Chondrocyte (in vitro differentiated cells): ENCODE measurements around the gene PSG7. TPM values are rescaled to one million over a fixed set of nuclear protein-coding genes. Genes with fewer than 3 reads are reported as not detected.
"Not testable (repeated sequence)": the region's sequence is repeated elsewhere in the genome, so short reads cannot be mapped to it uniquely, and the experiment has no call there.

Experiments
- DNase-seq: peaks from one replicate; pipeline ENCODE4 v3.0.0; 2021; ENCODE audit warnings: mixed read lengths, low spot score
- H3K27ac Mint-ChIP-seq: one replicate; pipeline ENCODE4 v1.8.0; 2021; ENCODE audit warnings: mild to moderate bottlenecking, moderate library complexity, mixed read lengths; ENCODE audit not compliant: unreplicated experiment
- H3K27me3 Mint-ChIP-seq: 2 replicates; pipeline ENCODE4 v1.8.0; 2021; ENCODE audit warnings: low read depth, mixed read lengths
- H3K36me3 Mint-ChIP-seq: 2 replicates; pipeline ENCODE4 v1.8.0; 2021; ENCODE audit warnings: low read depth, mixed read lengths
- H3K4me1 Mint-ChIP-seq: 2 replicates; pipeline ENCODE4 v1.8.0; 2021; ENCODE audit warnings: low read depth, mild to moderate bottlenecking, mixed read lengths
- H3K4me3 Mint-ChIP-seq: one replicate; pipeline ENCODE4 v1.8.0; 2021; ENCODE audit warnings: mild to moderate bottlenecking, moderate library complexity, mixed read lengths; ENCODE audit not compliant: unreplicated experiment
- H3K9me3 Mint-ChIP-seq: 2 replicates; pipeline ENCODE4 v1.8.0; 2021; ENCODE audit warnings: low read depth, mixed read lengths
- total RNA-seq: library from RNA; stranded (reverse); gene quantifications from 3 replicates; pipeline ENCODE4 v1.2.1, GENCODE V29; 2021
- TF ChIP-seq, protein P1 (sequence below): fragments of 200-600 bp; sonication (generic); IDR thresholded peaks from 2 replicates; pipeline ENCODE4 v1.5.0; 2021; ENCODE audit warnings: antibody characterized with exemption, mild to moderate bottlenecking, moderate library complexity

The PSG7 gene
- total RNA-seq, 1 donor from 2014 or later = not detected

DNA sequence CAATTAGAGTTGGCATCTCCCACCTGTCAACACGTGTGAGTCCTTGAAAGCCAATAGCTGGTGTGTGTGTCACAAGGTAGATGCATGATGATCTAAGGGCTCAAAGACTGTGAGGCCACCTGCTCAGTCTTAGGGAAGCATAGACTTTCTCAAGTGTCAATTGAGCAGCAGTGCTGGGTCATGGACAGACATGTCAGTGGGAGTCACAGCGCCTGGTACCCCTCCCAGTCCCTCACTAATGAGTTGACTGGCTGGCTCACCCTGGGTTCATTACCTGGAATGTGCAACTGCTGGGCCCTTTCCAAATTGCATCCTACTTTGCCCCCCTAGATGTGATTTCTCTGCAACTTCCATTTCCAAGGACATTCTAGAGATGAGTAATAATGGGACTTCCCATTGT is 10.2 kb downstream of the PSG7 start:
- Mint-ChIP-seq H3K4me3 (no peak overlapping the region), H3K36me3 (no peaks in the 10 kb centered on the region), H3K27ac (no peak overlapping the region), H3K4me1 (no peaks in the 10 kb centered on the region), H3K9me3 (peaks cover 53% of the 10 kb centered on the region), H3K27me3 (no peaks in the 10 kb centered on the region)
- TF ChIP-seq, protein P1, sequence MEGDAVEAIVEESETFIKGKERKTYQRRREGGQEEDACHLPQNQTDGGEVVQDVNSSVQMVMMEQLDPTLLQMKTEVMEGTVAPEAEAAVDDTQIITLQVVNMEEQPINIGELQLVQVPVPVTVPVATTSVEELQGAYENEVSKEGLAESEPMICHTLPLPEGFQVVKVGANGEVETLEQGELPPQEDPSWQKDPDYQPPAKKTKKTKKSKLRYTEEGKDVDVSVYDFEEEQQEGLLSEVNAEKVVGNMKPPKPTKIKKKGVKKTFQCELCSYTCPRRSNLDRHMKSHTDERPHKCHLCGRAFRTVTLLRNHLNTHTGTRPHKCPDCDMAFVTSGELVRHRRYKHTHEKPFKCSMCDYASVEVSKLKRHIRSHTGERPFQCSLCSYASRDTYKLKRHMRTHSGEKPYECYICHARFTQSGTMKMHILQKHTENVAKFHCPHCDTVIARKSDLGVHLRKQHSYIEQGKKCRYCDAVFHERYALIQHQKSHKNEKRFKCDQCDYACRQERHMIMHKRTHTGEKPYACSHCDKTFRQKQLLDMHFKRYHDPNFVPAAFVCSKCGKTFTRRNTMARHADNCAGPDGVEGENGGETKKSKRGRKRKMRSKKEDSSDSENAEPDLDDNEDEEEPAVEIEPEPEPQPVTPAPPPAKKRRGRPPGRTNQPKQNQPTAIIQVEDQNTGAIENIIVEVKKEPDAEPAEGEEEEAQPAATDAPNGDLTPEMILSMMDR = no peak
- DNase-seq = no peak

DNA sequence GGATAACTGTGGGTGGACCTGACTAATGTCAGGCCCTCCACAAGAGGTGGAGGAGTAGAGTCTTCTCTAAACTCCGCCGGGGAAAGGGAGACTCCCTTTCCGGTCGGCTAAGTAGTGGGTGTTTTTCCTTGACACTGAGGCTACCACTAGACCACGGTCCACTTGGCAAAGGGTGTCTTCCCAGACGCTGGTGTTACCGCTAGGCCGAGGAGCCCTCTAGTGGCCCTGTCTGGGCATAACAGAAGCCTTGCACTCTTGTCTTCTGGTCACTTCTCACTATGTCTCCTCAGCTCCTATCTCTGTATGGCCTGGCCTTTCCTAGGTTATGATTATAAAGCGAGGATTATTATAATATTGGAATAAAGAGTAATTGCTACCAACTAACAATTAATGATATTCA is 13.9 kb downstream of the PSG7 start:
- H3K4me3 Mint-ChIP-seq = not testable (repeated sequence)

DNA sequence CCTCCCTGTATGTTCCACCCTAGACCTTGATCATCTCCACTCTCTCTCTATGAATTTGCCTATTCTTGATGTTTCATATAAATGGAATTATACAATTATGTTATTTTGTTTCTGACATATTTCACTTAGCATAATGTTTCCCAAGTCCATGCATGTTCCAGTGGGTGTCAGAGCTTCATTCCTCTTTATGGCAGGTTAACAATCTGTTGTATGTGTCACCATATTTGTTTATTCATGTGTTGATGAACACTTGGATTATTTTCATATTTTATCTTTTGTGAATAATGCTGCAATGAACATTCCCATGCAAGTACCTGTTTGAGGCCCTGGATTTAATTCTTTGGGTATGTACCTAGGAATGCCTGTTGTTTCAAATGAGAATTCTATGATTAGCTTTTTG is 16.0 kb downstream of the PSG7 start:
- not testable (repeated sequence) for DNase-seq, H3K4me1 Mint-ChIP-seq, H3K4me3 Mint-ChIP-seq, H3K36me3 Mint-ChIP-seq, H3K27ac Mint-ChIP-seq, H3K27me3 Mint-ChIP-seq
- H3K9me3 Mint-ChIP-seq = peaks cover 57% of the 10 kb centered on the region

More for the DNA sequence above, 13.9 kb downstream of the PSG7 start:
- not testable (repeated sequence) for DNase-seq, H3K27ac Mint-ChIP-seq, H3K4me1 Mint-ChIP-seq, H3K36me3 Mint-ChIP-seq, H3K27me3 Mint-ChIP-seq
- H3K9me3 Mint-ChIP-seq = peaks cover 52% of the 10 kb centered on the region
- TF ChIP-seq, protein P1 = peak; percentile 44

DNA sequence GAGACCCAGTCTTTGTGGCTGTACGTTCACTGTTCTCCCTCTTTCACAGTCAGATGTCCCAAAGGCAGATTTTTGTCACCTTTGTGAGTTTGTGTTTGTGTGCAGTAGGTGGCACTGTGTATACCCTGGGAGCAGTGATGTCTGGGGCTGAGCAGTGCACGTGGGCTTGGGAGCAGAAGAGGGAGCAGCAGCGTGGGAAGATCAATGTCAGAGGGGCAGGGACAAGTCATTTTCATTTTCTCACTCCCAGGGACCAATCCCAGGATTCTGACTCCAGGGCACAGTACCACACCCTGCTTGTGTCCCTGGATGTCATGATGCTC is 17.3 kb downstream of the PSG7 start:
- Mint-ChIP-seq H3K4me1 (no peaks in the 10 kb centered on the region), H3K36me3 (no peaks in the 10 kb centered on the region), H3K27ac (no peak overlapping the region), H3K9me3 (peaks cover 54% of the 10 kb centered on the region), H3K4me3 (no peak overlapping the region), H3K27me3 (no peaks in the 10 kb centered on the region)
- TF ChIP-seq, protein P1 = no peak
- DNase-seq = no peak

DNA sequence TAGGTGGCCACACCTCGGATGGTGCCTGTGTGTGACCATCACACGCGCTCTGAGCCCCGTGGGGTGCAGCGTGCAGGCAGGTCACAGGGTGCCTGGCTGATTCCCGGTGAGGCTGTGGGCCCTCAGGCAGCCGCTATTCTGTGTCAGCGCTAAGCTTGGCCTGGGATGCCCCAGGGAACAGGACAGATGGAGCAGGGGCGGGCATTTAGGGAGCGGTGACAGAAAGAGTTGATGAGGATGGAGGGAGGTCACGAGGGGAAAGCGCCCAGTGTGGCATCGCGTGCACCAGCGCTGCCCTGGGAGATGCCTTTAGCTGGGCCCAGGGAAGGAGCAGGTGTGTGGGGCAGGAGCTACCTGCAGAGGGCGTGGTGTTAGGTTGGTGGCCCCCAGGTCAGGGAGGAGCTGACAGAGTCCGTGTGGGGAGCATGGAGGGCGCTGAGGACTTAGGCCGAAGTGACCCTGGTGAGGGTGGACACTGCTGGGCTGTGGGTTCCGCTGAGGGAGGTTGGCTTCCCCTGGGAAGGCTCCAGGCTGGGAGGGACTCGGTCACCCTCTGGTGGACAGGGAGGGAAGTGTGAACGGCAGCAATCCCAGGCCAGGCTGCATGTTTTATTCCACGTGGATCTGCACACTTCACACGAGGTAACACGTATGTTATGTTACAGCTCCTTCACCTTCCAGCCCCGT is 17.8 kb downstream of the PSG7 start:
- not testable (repeated sequence) for H3K4me3 Mint-ChIP-seq, DNase-seq, H3K27me3 Mint-ChIP-seq, H3K4me1 Mint-ChIP-seq, H3K27ac Mint-ChIP-seq, H3K36me3 Mint-ChIP-seq
- TF ChIP-seq, protein P1 = peak; percentile 9
- H3K9me3 Mint-ChIP-seq = peaks cover 54% of the 10 kb centered on the region

DNA sequence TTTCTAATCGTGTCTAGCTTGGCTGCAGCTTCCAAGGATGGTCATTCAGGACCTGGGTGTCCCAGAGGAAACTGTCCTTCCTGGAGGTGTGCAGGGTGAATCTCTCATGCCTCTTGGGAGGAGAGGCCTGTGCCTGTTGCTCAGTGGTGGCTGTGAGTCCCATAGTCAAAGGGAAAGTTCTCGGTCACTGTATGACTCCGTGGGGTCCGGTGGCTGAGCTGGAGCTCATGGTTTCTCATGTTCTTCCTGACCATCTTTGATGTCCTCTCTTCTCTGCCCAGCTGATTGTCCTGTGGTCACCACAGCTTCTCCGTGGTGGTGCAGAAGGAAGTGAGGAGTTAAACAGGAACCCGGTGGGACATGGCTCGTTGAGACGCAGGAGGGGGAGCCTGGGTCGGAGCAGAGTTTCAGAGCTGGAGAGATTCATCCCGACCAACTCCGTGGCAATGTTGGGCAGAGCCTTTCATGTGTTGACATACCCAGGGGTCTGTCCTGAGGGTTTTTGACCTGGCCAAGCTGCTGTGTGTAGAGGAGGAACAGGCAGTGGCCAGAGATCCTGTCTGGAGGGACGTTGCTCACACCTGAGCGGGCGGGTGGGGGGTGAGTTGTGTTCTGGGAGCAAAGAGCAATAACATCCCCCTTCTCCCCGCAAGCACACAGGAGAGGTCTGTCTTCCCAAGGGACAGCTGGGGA is 18.5 kb downstream of the PSG7 start:
- H3K4me1 Mint-ChIP-seq, H3K36me3 Mint-ChIP-seq, H3K27ac Mint-ChIP-seq, H3K4me3 Mint-ChIP-seq, DNase-seq, H3K27me3 Mint-ChIP-seq: not testable (repeated sequence)
- H3K9me3 Mint-ChIP-seq = peaks cover 53% of the 10 kb centered on the region

DNA sequence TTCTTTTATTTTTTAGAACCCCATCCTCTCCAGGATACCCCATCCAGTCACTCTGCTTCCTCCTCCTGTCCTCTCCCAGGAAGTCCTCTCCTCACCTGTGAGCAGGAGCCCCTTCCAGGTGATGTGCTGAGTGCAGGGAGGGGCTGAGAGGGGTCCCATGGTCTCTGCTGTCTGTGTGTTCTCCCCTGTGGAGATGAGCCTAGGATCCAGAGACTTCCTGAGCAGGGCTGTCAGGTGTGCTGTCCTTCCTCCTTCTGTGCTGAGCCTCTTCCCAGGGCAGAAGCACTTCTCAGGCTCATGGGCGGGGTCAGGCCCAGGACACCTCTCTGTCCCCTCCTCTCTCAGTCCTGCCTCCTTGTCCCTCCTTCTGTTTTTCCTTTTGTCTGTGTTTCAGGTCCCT is 19.4 kb downstream of the PSG7 start, which contains the start of gene PSG6:
PSG6 (minus strand) TSS at position 261 of the 400 bp plus-strand sequence; CDS start at position 159, 102 bp downstream.
- not testable (repeated sequence) for H3K27ac Mint-ChIP-seq, H3K36me3 Mint-ChIP-seq, DNase-seq, H3K27me3 Mint-ChIP-seq, H3K4me3 Mint-ChIP-seq, H3K4me1 Mint-ChIP-seq
- peaks cover 50% of the 10 kb centered on the region for H3K9me3 Mint-ChIP-seq

DNA sequence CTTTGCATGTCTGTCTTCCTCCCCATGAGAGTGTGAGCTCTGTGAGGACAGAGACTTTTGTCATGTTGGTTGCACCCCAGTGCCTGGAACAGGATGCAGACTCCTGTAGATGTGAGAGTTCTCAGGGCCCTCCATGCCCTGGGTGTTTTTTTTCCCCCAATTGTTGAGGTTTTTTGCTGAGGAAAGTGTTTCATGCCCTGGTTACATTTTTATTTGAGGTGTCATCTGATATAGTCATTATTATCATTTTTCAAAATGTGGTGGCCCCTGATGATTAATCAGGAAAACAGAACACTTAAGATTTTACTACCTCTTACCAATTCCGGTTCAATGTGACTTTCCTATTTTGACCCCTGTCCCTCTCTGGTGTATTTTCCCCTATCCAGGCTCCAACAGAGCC is 20.1 kb downstream of the PSG7 start:
- not testable (repeated sequence) for H3K27me3 Mint-ChIP-seq, DNase-seq, H3K4me1 Mint-ChIP-seq, H3K27ac Mint-ChIP-seq, H3K36me3 Mint-ChIP-seq, H3K4me3 Mint-ChIP-seq
- H3K9me3 Mint-ChIP-seq = peaks cover 48% of the 10 kb centered on the region

DNA sequence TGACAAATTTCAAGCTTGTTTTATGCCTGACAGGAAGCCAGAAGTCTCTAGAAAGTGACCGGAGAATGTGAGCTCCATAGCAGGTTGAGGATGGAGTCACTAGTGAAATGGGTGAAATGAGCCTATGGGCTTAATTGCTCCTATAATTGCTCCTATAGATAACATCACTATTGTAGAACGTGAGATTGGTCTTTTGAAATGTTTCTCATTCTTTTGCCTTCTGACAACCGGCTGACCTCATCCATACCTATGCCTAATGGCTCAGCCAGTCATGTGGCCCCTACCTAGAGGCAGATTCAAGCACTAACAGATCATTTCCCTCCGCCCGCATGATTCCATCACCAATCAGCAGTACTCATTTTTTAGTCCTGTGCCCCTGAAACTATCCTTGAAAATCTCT is 23.5 kb downstream of the PSG7 start:
- H3K27ac Mint-ChIP-seq, DNase-seq, H3K4me1 Mint-ChIP-seq, H3K36me3 Mint-ChIP-seq, H3K27me3 Mint-ChIP-seq, H3K4me3 Mint-ChIP-seq: not testable (repeated sequence)
- H3K9me3 Mint-ChIP-seq = peaks cover 59% of the 10 kb centered on the region
